ENCODE data around the gene MRPL22.
A peak's percentile ranks its signal among the peaks of the same experiment; 100 is the strongest.

Gene MRPL22

DNA sequence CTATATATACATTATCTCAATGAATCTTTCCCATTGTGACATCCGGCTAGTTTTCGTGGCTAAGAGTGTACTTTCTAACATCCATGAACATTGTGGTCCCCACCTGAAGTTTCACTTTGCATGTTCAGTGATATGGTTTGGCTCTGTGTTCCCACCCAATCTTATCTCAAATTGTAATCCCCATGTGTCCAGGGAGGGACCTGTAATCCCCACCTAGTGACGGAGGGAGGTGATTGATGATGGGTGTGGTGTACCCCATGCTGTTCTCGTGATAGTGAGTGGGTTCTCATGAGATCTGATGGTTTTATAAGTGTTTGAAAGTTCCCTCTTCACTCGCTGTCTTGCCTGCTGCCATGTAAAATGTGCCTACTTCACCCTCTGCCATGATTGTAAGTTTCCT is 28.1 kb downstream of the MRPL22 start:
- H3K9me3 ChIP-seq (ENCODE audit: control insufficient read depth, low read length) = no peaks in the 10 kb centered on the region
- 92% methylated on average over 5 of the region's 5 CpGs for WGBS

DNA sequence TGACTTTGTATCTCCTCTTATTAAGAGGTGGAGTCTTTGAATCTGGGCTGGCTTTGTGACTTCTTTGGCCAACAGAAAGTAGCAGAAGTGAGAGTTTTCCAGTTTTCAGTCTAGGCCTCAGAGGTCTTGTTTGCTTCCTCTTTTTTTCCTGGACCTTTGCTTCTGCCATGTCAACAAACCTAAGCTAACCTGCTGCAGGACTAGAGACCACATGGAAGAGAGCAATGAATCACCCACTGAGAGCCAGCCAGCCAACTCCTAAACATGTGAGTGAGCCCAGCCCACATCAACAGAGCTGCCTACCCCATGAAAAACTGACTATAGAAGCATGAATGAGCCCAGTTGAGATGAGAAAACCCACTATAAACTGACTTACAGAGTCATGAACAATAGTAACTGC is 29.9 kb downstream of the MRPL22 start:
- Histone ChIP-seq H3K9me3 (ENCODE audit: control insufficient read depth, low read length) (no peaks in the 10 kb centered on the region), H3K79me1 (replicated peaks; ENCODE audit: low read length, poor library complexity, severe bottlenecking) (peaks cover 6% of the 10 kb centered on the region), H3K14ac (ENCODE audit: low read length in 2 of 2) (no peak overlapping the region), H3K4me3 (ENCODE audit: insufficient read depth in 1 of 2, low read depth in 1 of 2, low read length in 2 of 2) (no peak overlapping the region), H3K36me3 (ENCODE audit: control insufficient read depth in 1 of 2, insufficient read depth in 2 of 2, low read depth in 1 of 2, low read length in 2 of 2) (peaks cover 5 to 42% of the 10 kb centered on the region in 2 experiments), H2BK120ac (ENCODE audit: low read depth, low read length) (no peak overlapping the region), H3K4ac (ENCODE audit: low read depth in 1 of 2, low read length in 2 of 2) (no peak overlapping the region), H3K18ac (ENCODE audit: low read depth in 1 of 2, low read length in 2 of 2) (no peak overlapping the region), H3K9ac (ENCODE audit: low read length) (no peak overlapping the region), H2BK12ac (ENCODE audit: low read length in 2 of 2) (no peak overlapping the region), H3K4me2 (ENCODE audit: low read length, poor library complexity, severe bottlenecking) (no peak overlapping the region), H3K4me1 (ENCODE audit: control insufficient read depth, insufficient read depth, low read depth, low read length) (peaks cover 3% of the 10 kb centered on the region), H4K8ac (ENCODE audit: low read length) (no peak overlapping the region), H3K27me3 (ENCODE audit: control insufficient read depth in 1 of 2, insufficient read depth in 1 of 2, low read length in 2 of 2) (no peaks in the 10 kb centered on the region), H2BK15ac (ENCODE audit: low read depth, poor library complexity, severe bottlenecking) (no peak overlapping the region), H2AFZ (ENCODE audit: low read depth, low read length) (no peak overlapping the region), H2BK5ac (ENCODE audit: low read depth, low read length, poor library complexity, severe bottlenecking) (no peak overlapping the region), H3K27ac (ENCODE audit: low read length, poor library complexity, severe bottlenecking) (no peak overlapping the region), H2AK5ac (ENCODE audit: low read length, severe bottlenecking) (no peak overlapping the region), H3K23ac (ENCODE audit: low read length in 2 of 2) (no peak overlapping the region), H4K91ac (ENCODE audit: low read length) (no peak overlapping the region)
- DNase-seq = no peak

More for the DNA sequence above, 28.1 kb downstream of the MRPL22 start:
- Histone ChIP-seq H3K27me3 (ENCODE audit: control insufficient read depth in 1 of 2, insufficient read depth in 1 of 2, low read length in 2 of 2) (no peaks in the 10 kb centered on the region), H3K14ac (ENCODE audit: low read length in 2 of 2) (no peak overlapping the region), H2AK5ac (ENCODE audit: low read length, severe bottlenecking) (no peak overlapping the region), H2BK5ac (ENCODE audit: low read depth, low read length, poor library complexity, severe bottlenecking) (no peak overlapping the region), H2BK12ac (ENCODE audit: low read length in 2 of 2) (no peak overlapping the region), H4K8ac (ENCODE audit: low read length) (no peak overlapping the region), H2BK15ac (ENCODE audit: low read depth, poor library complexity, severe bottlenecking) (no peak overlapping the region), H3K27ac (ENCODE audit: low read length, poor library complexity, severe bottlenecking) (no peak overlapping the region), H3K9ac (ENCODE audit: low read length) (no peak overlapping the region), H3K36me3 (ENCODE audit: control insufficient read depth in 1 of 2, insufficient read depth in 2 of 2, low read depth in 1 of 2, low read length in 2 of 2) (peaks cover 8 to 49% of the 10 kb centered on the region in 2 experiments), H3K4me1 (ENCODE audit: control insufficient read depth, insufficient read depth, low read depth, low read length) (peaks cover 3% of the 10 kb centered on the region), H3K79me1 (replicated peaks; ENCODE audit: low read length, poor library complexity, severe bottlenecking) (peaks cover 17% of the 10 kb centered on the region), H3K4me3 (ENCODE audit: insufficient read depth in 1 of 2, low read depth in 1 of 2, low read length in 2 of 2) (no peak overlapping the region), H3K18ac (ENCODE audit: low read depth in 1 of 2, low read length in 2 of 2) (no peak overlapping the region), H3K23ac (ENCODE audit: low read length in 2 of 2) (no peak overlapping the region), H3K4ac (ENCODE audit: low read depth in 1 of 2, low read length in 2 of 2) (no peak overlapping the region), H3K4me2 (ENCODE audit: low read length, poor library complexity, severe bottlenecking) (no peak overlapping the region), H4K91ac (ENCODE audit: low read length) (no peak overlapping the region), H2AFZ (ENCODE audit: low read depth, low read length) (no peak overlapping the region), H2BK120ac (ENCODE audit: low read depth, low read length) (no peak overlapping the region)
- DNase-seq = no peak

DNA sequence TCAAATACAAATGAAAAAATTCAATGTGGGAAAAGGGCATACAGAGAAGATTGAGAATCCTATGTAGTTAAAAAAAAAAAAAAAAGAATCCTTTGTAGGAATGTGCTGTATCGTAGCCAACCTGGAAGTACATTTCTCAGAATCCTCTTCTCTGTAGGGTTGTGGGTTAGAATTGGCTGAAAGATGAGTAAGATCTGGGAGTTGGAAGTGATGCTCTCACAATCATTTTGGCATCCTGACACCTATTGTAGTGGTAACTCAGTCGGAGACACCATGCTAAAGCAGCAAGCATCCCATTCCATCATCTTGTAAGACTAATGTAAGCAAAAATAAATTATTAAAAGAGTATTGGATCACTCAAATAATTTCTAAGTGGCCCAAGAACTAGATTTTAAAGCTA is 30.6 kb downstream of the MRPL22 start:
- Histone ChIP-seq H3K4me3 (ENCODE audit: insufficient read depth in 1 of 2, low read depth in 1 of 2, low read length in 2 of 2) (no peak overlapping the region), H2BK15ac (ENCODE audit: low read depth, poor library complexity, severe bottlenecking) (no peak overlapping the region), H4K91ac (ENCODE audit: low read length) (no peak overlapping the region), H3K27ac (ENCODE audit: low read length, poor library complexity, severe bottlenecking) (no peak overlapping the region), H3K4me2 (ENCODE audit: low read length, poor library complexity, severe bottlenecking) (no peak overlapping the region), H2BK5ac (ENCODE audit: low read depth, low read length, poor library complexity, severe bottlenecking) (no peak overlapping the region), H2AFZ (ENCODE audit: low read depth, low read length) (no peak overlapping the region), H3K14ac (ENCODE audit: low read length in 2 of 2) (no peak overlapping the region), H3K27me3 (ENCODE audit: control insufficient read depth in 1 of 2, insufficient read depth in 1 of 2, low read length in 2 of 2) (no peaks in the 10 kb centered on the region), H4K8ac (ENCODE audit: low read length) (no peak overlapping the region), H3K18ac (ENCODE audit: low read depth in 1 of 2, low read length in 2 of 2) (no peak overlapping the region), H2BK120ac (ENCODE audit: low read depth, low read length) (no peak overlapping the region), H2AK5ac (ENCODE audit: low read length, severe bottlenecking) (no peak overlapping the region), H3K4me1 (ENCODE audit: control insufficient read depth, insufficient read depth, low read depth, low read length) (peaks cover 3% of the 10 kb centered on the region), H3K23ac (ENCODE audit: low read length in 2 of 2) (no peak overlapping the region), H2BK12ac (ENCODE audit: low read length in 2 of 2) (no peak overlapping the region), H3K9me3 (ENCODE audit: control insufficient read depth, low read length) (no peaks in the 10 kb centered on the region), H3K79me1 (replicated peaks; ENCODE audit: low read length, poor library complexity, severe bottlenecking) (peaks cover 6% of the 10 kb centered on the region), H3K9ac (ENCODE audit: low read length) (no peak overlapping the region), H3K4ac (ENCODE audit: low read depth in 1 of 2, low read length in 2 of 2) (no peak overlapping the region), H3K36me3 (ENCODE audit: control insufficient read depth in 1 of 2, insufficient read depth in 2 of 2, low read depth in 1 of 2, low read length in 2 of 2) (peaks cover 6 to 42% of the 10 kb centered on the region in 2 experiments)
- no peak for DNase-seq
- WGBS = 100% methylated on average over 1 of the region's 2 CpGs

DNA sequence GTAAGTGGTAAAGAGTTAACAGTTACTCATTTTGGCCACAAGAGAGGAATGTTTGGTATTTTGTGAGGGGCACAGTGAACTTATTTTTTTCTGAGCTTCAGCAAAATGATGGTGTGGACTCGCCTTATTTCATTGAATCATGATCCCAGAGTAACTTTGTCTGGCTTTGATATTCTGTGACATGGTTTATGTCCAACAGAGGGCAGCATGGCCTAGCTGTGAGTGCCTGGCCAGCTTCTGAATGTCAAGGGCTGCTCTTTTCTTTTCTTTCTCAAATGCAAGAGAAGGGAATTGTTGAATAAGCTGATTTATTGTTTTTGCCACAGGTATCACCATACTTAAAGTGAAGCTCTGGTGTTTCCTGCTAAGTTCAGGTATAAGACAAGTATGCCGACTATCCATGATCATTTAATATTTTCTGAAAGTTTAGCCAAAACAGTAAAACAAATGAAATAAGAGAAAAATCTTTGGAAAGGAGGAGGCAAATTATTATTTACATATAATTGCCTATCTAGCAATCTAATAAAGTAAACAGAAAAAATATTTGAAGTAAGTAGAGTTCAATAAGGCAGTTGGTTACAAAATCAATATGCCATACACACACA is 31.7 kb downstream of the MRPL22 start:
- peak; percentile 38 for DNase-seq
- Histone ChIP-seq H3K79me1 (replicated peaks; ENCODE audit: low read length, poor library complexity, severe bottlenecking) (peaks cover 5% of the 10 kb centered on the region), H2BK5ac (ENCODE audit: low read depth, low read length, poor library complexity, severe bottlenecking) (no peak overlapping the region), H3K4me1 (ENCODE audit: control insufficient read depth, insufficient read depth, low read depth, low read length) (peaks cover 3% of the 10 kb centered on the region), H3K14ac (ENCODE audit: low read length in 2 of 2) (no peak overlapping the region), H2AK5ac (ENCODE audit: low read length, severe bottlenecking) (no peak overlapping the region), H3K4ac (ENCODE audit: low read depth in 1 of 2, low read length in 2 of 2) (no peak overlapping the region), H3K36me3 (ENCODE audit: control insufficient read depth in 1 of 2, insufficient read depth in 2 of 2, low read depth in 1 of 2, low read length in 2 of 2) (peaks cover 4 to 32% of the 10 kb centered on the region in 2 experiments), H3K27ac (ENCODE audit: low read length, poor library complexity, severe bottlenecking) (no peak overlapping the region), H3K9me3 (ENCODE audit: control insufficient read depth, low read length) (no peaks in the 10 kb centered on the region), H3K4me3 (ENCODE audit: insufficient read depth in 1 of 2, low read depth in 1 of 2, low read length in 2 of 2) (no peak overlapping the region), H2BK15ac (ENCODE audit: low read depth, poor library complexity, severe bottlenecking) (no peak overlapping the region), H3K23ac (ENCODE audit: low read length in 2 of 2) (no peak overlapping the region), H2AFZ (ENCODE audit: low read depth, low read length) (no peak overlapping the region), H4K8ac (ENCODE audit: low read length) (no peak overlapping the region), H3K27me3 (ENCODE audit: control insufficient read depth in 1 of 2, insufficient read depth in 1 of 2, low read length in 2 of 2) (no peaks in the 10 kb centered on the region), H4K91ac (ENCODE audit: low read length) (no peak overlapping the region), H2BK12ac (ENCODE audit: low read length in 2 of 2) (no peak overlapping the region), H3K4me2 (ENCODE audit: low read length, poor library complexity, severe bottlenecking) (no peak overlapping the region), H3K18ac (ENCODE audit: low read depth in 1 of 2, low read length in 2 of 2) (no peak overlapping the region), H3K9ac (ENCODE audit: low read length) (no peak overlapping the region), H2BK120ac (ENCODE audit: low read depth, low read length) (no peak overlapping the region)
- WGBS = 80% methylated on average over 1 of the region's 2 CpGs

Data from mesenchymal stem cell (in vitro differentiated cells and primary cell).